Measurements from ENCODE around the gene SPINK7. TPM values are rescaled to one million over a fixed set of nuclear protein-coding genes. Genes with fewer than 3 reads are reported as not detected.

Gene SPINK7
- total and polyA plus RNA-seq, 8 donors, result 0.54 to 0.83 (median 0.64) TPM; not detected in 2

DNA sequence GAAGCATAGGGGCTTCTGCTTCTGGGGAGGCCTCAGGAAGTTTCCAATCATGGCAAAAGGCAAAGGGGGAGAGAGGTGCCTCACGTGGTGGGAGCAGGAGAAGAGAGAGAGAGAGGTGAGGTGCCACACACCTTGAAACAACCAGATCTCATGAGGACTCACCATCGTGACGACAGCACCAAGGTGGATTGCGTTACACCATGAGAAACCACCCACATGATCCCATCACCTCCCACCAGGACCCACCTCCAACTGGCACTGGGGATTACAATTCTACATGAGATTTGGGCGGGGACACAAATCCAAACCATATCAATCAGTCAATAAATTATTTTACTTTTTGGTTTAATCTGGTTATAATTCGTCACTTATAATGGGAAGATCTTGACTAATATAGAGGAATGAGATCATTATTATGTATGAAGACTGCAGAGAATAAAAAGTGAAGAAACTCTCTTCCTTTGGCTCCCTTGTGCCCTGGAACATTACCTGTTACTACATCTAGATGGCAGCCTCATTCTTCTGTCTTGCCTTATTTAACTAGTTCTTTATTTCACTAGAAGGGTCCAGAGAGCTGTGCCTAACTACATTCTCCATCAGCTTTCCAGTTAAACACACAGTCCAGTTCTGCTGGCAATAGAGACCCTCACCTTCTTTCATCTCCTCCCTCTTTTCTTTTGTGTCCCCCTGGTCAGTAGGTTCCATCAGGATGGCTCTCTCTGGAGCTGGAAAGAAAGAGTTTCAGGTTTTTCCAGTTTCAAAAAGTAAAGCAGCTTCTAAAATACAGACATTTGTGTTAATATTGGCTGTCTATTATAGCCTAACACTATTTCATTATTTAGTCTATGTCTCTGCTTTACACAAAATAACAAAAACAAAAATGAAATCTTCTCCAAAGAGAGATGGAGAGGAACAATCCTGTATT lies 21.7 kb upstream of the SPINK7 start:
- Histone ChIP-seq H3K36me3 (no peaks in the 10 kb centered on the region), H3K4me3 (no peak overlapping the region), H3K9me3 (no peaks in the 10 kb centered on the region), H3K27ac (no peak overlapping the region), H3K4me1 (no peaks in the 10 kb centered on the region), H3K27me3 (no peaks in the 10 kb centered on the region)
- intact Hi-C loops (cut with DNase I), result no loop called here
- peak; percentile 15 to 40 for TF ChIP-seq CTCF (IDR thresholded peaks at IDR 0.05)
- ATAC-seq (peak; percentile 70), DNase-seq (peak in 2 of 4 donors; percentile 4 to 12)

DNA sequence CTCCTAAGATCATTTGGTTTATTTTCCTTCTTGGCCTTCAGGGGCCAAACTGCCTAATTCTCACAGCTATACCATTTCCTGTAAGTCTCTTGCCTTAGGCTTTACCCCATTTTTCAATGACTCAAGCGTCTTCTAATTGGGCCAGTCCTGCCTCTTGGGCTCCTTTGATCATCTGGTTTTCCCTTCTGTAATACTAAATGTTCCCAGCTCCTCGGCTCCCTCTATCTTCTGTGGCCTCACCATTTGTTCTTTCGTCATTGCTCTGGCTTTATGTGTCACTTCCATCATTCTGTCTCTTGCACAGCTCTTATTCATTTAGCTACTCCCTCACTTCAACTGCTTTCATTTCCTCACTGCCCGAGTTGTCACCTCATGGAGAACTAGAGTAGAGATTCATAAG lies 14.5 kb upstream of the SPINK7 start:
- Histone ChIP-seq H3K27ac (no peak overlapping the region), H3K4me3 (no peak overlapping the region), H3K9me3 (no peaks in the 10 kb centered on the region), H3K4me1 (no peaks in the 10 kb centered on the region), H3K36me3 (no peaks in the 10 kb centered on the region), H3K27me3 (no peaks in the 10 kb centered on the region)
- no peak for ATAC-seq
- intact Hi-C loops (cut with DNase I), result no loop called here
- no peak for DNase-seq
- TF ChIP-seq CTCF (IDR thresholded peaks at IDR 0.05), result no peak

DNA sequence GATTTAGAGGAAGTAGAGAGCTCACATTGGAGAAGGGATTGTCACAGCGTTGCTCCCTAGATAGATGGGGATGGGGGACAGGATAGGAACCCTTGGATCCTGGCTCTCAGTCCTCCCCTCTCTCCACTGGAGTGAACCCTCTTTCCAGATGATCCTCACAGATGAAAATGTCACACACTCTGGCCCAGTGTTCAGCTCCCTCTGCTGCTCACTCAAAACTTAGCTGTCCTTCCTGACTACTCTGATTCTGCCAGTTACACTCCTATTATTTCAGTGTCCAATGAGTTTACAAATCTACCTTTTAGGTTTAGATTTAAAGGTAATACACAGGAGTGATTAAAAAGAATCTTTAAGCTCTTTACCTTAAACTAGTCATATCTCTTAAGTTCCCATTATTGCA lies 5.8 kb upstream of the SPINK7 start:
- H3K27me3 ChIP-seq, result no peaks in the 10 kb centered on the region
- no peaks in the 10 kb centered on the region for H3K4me1 ChIP-seq
- no peaks in the 10 kb centered on the region for H3K36me3 ChIP-seq
- DNase-seq (no peak), ATAC-seq (no peak)
- no peak overlapping the region for H3K4me3 ChIP-seq
- H3K9me3 ChIP-seq, result peaks cover 0 to 6% of the 10 kb centered on the region in 2 donors
- no peak overlapping the region for H3K27ac ChIP-seq
- TF ChIP-seq CTCF (IDR thresholded peaks at IDR 0.05), result no peak
- intact Hi-C loops (cut with DNase I), result no loop called here

DNA sequence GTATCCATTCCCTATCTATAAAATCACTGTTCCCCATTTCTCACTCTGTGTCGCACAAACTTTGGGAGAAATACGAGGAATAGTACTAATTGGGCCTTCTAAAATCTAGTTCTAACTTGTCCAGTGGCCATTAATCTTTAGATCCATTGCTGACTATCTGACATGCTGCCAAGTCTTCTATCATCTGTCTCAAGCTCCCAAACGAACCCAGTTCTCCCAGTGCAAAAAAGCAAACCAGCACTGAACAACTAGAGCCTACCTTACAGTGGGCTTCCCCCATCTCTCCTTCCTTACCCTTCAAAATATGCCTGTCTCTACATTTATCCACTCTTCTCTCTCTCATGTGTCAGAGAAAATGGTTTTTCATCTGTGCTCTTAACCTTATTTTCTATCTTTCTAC lies 3.2 kb upstream of the SPINK7 start:
- no peaks in the 10 kb centered on the region for H3K36me3 ChIP-seq
- no peaks in the 10 kb centered on the region for H3K4me1 ChIP-seq
- no peak for ATAC-seq
- no peak for DNase-seq
- intact Hi-C loops (cut with DNase I), result no loop called here
- no peak for TF ChIP-seq CTCF (IDR thresholded peaks at IDR 0.05)
- H3K27ac ChIP-seq, result no peak overlapping the region
- no peaks in the 10 kb centered on the region for H3K27me3 ChIP-seq
- peaks cover 0 to 6% of the 10 kb centered on the region in 2 donors for H3K9me3 ChIP-seq
- no peak overlapping the region for H3K4me3 ChIP-seq

DNA sequence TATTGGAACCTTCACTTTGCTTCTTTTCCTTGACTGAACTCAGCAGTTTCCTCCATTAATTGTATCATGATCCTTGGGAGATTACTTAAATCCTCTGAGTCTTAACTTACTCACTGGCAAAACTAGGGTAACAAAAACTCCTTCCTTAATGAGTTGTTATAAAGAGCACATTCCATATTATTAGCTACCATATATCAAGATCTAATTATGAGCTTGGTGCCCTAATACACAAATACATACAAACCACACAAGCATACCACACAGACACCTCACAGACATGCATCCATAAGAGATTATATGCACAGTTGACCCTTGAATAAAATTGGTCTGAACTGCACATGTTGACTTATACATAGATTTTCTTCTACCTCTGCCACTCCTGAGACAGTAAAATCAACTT lies 2.5 kb upstream of the SPINK7 start:
- Histone ChIP-seq H3K27me3 (no peaks in the 10 kb centered on the region), H3K27ac (no peak overlapping the region), H3K36me3 (no peaks in the 10 kb centered on the region), H3K4me1 (no peaks in the 10 kb centered on the region), H3K4me3 (no peak overlapping the region), H3K9me3 (peaks cover 0 to 6% of the 10 kb centered on the region in 2 donors)
- no peak for ATAC-seq
- TF ChIP-seq CTCF (IDR thresholded peaks at IDR 0.05), result no peak
- intact Hi-C loops (cut with DNase I), result no loop called here
- no peak for DNase-seq
